Measurements from ENCODE around the gene SCRN1.

Gene SCRN1, protein sequence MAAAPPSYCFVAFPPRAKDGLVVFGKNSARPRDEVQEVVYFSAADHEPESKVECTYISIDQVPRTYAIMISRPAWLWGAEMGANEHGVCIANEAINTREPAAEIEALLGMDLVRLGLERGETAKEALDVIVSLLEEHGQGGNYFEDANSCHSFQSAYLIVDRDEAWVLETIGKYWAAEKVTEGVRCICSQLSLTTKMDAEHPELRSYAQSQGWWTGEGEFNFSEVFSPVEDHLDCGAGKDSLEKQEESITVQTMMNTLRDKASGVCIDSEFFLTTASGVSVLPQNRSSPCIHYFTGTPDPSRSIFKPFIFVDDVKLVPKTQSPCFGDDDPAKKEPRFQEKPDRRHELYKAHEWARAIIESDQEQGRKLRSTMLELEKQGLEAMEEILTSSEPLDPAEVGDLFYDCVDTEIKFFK

DNA sequence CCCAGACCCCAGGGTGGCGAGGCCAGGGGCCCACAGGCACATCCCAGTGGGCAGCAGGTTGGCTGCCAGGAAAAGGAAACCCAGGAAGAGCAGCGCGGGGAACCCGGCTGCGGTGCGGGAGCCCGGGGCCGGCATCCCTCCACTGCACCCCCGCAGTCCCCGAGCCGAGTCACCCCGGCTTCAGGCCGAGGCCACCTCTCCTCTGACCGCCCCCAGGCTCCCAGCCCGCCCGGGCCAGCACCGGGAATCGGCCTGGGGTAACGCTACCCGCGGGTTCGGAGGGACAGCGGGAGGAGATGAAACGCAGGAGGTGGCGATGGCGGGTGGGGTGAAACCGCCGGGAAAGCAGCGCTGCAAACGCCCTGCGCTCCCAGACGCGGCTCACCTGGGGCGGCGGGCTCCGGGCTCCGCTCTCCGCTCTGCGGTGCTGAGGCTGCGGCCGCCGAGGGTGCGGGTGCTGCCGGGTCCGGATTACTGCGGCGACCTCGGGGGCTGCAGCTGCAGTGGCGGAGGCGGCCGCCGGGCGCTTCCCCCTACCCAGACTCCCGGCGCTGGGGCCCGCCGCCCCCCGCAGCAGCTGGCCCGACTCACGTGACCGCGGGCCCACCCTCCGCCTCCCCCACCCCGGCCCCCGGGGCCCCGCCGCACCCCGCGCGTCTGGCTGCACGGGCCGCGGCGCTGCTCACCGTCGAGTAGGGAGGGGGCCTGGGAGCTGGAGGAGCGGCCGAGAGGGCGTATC lies at the start of gene SCRN1:
SCRN1 (minus strand) TSS at position 545 of the 739 bp plus-strand sequence. CDS start 20,734 bp downstream, outside the sequence.
- DNase-seq: peak; percentile 16

DNA sequence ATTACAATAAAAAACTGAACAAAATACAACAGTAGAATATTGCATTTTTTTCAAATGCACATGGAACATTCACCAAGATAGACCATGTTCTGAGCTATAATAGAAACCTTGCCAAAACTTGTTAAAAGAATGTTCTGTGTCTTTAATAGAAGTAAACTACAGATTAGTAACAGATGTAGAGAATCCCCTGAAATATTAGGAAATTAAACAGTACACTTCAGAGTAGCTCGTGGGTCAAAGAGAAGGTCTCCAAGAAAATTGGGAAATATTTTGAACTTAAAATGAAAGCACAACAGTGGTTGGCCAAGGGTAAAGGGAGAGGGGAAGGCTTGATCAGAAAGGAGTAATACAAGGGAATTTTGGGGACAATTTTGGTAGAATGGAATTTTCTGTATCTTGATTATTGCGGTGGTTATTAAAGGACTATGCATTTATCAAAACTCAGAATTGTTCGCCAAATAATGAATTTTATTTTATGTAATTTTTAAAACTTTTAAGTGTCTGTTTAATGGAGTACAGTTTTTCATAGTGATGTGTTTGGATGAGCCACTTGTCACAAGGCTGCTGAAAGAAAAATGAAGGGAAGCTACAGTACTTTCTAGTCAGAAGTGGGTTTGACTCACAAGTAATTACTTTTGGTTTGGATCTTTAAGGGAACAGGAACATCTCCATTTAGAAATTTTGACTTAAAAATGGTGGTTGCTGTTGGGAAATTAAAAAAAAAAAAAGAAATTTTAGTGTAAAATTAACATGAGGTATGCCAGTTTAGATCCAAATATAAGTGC lies 48.8 kb upstream of the SCRN1 start:
- no peak for DNase-seq

DNA sequence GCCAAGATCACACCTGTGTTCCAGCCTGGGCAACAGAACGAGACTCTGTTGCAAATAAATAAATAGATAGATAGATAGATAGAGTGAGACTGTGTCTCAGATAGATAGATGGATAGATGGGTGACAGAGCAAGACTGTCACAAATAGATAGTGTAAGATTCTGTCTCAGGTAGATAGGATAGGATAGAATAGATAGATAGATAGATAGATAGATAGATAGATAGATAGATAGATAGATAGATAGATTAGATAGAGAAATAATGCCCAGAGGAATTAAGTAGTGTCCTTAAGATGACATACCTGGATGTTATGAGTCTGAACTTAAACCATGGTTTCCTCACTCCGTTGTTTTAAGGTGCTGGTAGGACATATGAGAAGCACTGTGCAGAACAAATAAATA lies 46.6 kb upstream of the SCRN1 start:
- no peak for DNase-seq

GRCh38 chr7:30034501-30034900 lies 44.9 kb upstream of the SCRN1 start:
- DNase-seq: no peak

DNA sequence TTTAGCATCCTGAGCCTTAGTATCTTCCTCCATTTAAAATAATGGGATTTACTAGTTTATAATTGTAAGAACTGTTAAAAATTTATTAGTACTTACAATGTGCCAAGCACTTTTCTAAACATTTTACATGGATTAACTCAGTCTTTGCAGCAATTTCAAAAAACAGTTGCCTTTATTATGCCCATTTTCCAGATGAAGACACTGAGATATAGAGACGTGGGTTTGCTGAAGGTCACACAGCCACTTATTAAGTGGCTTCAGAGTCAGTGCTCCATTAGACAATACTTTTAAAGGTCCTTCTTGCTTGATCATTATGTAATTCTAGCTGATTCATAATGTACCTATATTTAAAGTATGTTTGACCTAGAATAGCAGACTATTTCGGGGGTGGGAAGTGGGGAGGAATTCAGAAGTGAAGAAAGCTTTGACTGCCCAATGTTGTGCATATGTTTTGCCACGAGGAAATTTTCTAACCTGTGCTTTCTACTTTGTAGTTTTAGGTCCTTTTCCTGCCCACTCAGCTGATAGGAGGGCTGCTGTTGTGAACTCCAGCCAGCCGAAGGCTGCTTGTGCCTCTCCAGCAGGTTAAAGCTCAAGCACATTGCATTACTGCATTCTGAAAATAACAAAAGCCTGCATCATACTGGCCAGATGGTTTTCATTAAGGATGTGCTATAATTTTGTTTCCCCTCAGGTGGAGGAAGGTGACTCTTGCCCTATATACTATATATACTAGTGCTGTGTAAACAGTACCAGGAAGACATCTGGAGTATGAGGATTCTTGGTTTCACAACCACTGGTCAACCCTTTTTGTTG lies 42.9 kb upstream of the SCRN1 start:
- DNase-seq: no peak

- no peak for DNase-seq
Observed at GRCh38 chr7:30029696-30030095, 40.1 kb upstream of the SCRN1 start.

- DNase-seq: no peak
Observed at GRCh38 chr7:30028749-30029635, 39.4 kb upstream of the SCRN1 start.

DNA sequence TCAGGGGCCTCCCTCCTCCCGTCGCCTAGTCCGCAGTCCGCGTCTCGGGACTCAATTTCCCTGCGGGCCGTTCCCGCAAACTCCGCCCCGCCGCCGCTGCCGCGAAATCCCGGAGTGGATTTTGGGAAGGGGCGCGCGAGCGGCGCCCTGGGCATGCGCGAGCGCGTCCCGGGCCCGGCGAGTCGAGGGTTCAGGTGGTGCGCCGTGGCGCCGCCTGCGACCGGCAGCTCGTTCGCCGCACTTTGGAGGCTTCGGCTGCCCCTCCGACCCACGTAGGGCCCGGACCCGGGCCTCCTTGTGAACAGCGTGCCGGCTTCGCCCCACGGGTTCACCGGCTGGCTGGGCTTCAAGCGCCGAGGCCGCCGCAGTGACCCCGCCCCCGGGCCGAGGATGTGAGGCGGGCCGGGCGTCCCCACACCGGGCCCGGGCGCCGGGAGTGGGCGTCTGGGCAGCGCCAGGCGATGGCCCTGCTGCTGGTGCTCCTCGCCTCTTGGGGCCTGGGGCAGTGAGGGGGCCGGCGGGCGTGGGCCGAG lies 38.7 kb upstream of the SCRN1 start, which contains the start of gene PLEKHA8:
PLEKHA8 (plus strand) TSS at position 197 of the 533 bp plus-strand sequence. CDS start 351 bp downstream, outside the sequence.
- peak; percentile 88 for DNase-seq

- DNase-seq: no peak
Observed at GRCh38 chr7:30027740-30028215, 38.2 kb upstream of the SCRN1 start.

DNA sequence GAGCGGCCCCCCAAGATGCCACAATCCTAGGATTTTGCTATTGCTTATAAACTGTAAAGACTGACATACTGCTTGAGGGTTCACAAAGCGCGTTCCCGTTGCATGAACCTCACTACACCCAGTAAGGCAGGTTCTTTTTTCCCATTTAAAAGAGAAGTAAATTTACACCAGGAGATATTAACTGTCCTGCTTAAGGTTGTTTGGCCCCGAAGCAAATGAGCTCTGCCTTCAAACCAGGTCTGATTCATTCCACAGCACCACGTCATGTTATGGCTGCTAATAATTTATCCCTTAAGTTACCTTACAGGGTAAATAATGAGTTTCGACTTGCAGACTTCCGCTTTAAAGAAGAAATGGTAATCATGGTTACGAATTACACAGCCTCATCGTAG lies 37.5 kb upstream of the SCRN1 start:
- DNase-seq: peak; percentile 7

DNA sequence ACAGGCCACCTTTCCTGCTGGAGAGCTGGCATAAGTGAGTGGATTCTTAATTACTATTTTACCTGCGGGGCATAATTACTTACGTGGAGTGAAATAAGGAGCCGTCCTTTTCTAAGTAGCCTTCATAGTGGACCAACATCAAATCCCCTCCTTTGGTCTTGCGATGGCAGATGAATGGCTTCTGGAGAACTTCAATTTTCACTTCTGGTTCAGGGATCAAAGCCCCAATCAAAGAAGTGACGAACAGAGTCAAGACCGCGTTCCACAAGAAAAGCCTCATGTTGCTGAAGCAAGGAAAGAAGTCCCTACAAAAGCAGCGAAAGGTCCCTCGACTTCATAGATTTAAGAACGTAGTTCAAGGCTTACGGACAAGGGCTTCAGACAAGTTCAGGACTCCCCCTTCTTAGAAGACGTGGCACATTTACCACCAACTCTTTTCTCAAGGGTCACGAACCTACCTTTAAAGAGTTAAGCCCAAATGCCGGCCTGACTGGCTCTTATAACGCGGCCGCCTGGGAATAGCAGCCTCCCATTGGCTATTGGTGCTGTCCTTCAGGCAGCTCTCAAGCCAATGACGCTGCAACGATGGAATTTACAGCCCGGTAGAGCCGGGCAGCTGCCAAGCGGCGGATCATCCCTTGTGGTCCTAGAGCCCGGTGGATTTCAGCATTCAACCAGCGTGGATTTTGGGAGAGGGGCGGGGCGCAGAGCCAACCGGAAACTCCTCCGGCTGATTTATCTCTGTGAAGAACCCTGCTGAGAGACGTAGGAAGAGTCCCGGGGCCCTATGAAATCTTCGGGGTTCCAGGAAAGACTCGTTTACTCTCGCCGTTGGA lies 36.8 kb upstream of the SCRN1 start, which contains the start of gene FKBP14:
FKBP14 (minus strand) TSS at position 474 of the 836 bp plus-strand sequence; CDS start at position 280, 194 bp downstream.
- peak; percentile 87 for DNase-seq

GRCh38 chr7:30023524-30023923 lies 33.9 kb upstream of the SCRN1 start:
- DNase-seq: no peak

DNA sequence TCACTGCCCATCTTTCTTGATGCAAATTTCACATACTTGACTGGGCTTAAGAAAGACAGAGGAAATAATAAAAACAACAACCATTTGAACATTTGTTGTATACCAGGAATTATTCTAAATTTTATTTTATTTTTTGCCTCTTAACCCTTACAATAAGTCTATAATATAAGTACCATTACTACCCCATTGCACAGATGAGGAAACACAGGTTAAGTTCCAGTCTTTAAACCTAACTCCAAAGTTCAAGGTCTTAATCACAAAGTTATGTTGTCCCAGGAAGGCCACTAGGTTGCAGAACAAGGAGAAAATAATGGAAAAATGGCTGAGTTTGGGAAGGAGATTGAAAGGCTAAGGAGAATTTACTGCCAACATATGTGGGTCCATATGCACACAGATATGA lies 33.4 kb upstream of the SCRN1 start:
- no peak for DNase-seq

DNA sequence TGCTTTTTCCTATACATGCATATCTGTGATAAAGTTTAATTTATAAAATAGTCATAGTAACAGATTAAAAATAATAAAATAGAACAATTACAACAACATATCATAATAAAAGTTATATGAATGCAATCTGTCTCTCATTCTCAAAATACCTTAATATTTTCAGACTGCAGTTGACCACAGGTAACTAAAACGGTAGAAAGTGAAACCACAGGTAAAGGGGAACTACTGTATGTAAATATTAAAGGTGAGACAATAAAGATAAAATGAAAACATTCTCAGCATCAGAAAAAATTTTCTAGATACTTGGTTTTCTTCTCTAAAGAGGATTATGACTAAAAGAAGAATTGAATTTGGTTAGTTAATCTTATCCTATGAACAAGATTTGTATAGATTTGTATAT lies 30.9 kb upstream of the SCRN1 start:
- DNase-seq: no peak

GRCh38 chr7:30019960-30020359 lies 30.4 kb upstream of the SCRN1 start:
- no peak for DNase-seq

DNA sequence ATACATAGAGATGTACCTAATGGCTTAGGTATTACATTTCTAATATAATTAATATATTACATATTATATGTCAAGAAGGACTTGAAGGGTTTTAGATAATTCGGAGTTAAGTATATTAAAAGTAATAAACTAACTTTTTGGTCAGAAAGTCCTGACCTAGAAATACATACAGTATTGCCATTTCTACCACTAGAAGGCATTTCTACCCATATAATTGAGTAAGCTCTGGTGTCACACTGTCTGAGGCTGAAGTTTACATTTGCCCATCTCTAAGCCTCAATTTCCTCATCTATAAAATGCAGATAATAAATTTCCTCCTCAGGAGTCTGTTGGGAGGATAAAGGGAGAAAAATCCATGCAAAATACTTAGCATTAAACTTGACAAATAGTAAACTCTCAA lies 29.8 kb upstream of the SCRN1 start:
- no peak for DNase-seq

DNA sequence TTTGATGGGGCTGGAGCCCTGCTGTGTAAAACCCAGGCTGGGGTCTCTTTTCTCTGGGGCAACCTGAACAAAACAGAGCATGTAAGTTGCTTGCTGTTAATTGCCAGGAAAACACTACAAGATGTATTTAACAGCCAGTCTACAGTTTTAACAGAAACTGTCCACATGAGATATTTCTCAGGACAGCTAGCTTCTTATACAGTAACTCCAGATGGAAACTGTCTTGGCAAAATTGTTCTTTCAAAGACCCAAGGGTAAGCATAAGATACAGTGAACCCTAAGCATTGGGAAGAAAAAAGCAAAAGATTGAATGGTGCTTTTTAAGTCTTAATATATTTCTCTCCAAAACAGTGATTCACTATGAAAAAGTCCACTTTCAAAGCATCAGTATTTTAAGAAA lies 28.9 kb upstream of the SCRN1 start:
- no peak for DNase-seq

- DNase-seq: no peak
Observed at GRCh38 chr7:30012757-30013156, 23.2 kb upstream of the SCRN1 start.

DNA sequence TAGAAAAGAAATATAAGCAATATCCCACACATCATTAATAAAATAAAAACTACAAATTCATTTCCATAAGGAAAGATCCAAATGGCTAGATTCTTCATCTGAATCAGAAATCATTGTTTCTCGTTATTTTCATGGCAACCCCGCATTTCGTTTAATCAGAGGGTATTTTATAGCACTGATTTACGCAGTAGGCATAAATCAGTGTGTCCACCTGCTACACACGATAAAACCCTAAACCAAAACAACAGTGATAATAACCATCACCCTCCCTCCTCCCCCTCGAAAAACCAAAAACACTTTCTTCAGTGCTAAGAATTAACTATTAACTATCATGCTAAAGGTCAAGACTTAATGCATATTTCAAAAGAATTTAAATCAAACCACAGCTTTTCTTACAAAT lies 20.4 kb upstream of the SCRN1 start:
- no peak for DNase-seq

DNA sequence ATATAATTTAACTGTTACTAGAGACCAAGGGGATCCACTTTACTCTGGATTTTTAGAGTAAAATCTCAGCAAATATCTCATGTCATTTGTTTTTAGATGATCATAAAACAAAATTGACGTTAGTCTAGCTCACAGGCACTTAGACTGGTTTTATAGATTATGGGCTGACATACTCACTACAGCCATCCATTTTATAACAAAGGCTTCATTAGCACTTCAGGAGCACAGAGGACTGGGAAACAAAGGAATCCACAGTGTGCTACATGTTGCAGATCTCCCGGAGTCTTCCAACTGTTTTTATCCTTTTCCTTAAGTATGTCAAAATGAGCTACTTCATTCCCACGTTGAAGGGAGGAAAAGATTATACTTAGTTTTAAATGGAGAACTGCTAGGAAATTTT lies 15.9 kb upstream of the SCRN1 start:
- DNase-seq: no peak

Measured in stimulated activated CD4-positive, alpha-beta T cell treated with anti-CD3 and anti-CD28 coated beads, Interleukin-4, amount 100 ng/mL, for 1 hour (primary cell).